GM12872 (cell line): Measurements from ENCODE around the gene ZNF521.

Experiments
- TF ChIP-seq, protein P1 (sequence below): IDR thresholded peaks from 3 replicates; pipeline ENCODE4 v1.5.1; 2011; ENCODE audit warnings: low read depth, mild to moderate bottlenecking, low read length, moderate library complexity; ENCODE audit not compliant: insufficient read depth

Gene ZNF521

GRCh38 chr18:25089470-25089869 lies 262.5 kb downstream of the ZNF521 start:
- TF ChIP-seq, protein P1, sequence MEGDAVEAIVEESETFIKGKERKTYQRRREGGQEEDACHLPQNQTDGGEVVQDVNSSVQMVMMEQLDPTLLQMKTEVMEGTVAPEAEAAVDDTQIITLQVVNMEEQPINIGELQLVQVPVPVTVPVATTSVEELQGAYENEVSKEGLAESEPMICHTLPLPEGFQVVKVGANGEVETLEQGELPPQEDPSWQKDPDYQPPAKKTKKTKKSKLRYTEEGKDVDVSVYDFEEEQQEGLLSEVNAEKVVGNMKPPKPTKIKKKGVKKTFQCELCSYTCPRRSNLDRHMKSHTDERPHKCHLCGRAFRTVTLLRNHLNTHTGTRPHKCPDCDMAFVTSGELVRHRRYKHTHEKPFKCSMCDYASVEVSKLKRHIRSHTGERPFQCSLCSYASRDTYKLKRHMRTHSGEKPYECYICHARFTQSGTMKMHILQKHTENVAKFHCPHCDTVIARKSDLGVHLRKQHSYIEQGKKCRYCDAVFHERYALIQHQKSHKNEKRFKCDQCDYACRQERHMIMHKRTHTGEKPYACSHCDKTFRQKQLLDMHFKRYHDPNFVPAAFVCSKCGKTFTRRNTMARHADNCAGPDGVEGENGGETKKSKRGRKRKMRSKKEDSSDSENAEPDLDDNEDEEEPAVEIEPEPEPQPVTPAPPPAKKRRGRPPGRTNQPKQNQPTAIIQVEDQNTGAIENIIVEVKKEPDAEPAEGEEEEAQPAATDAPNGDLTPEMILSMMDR: no peak

- TF ChIP-seq, protein P1: no peak
These were observed 265.1 kb downstream of the ZNF521 start for GRCh38 chr18:25086876-25087275.

GRCh38 chr18:25081001-25081400 lies 271.0 kb downstream of the ZNF521 start:
- TF ChIP-seq, protein P1: no peak

- TF ChIP-seq, protein P1: no peak
These were observed 271.8 kb downstream of the ZNF521 start for GRCh38 chr18:25080211-25080610.

DNA sequence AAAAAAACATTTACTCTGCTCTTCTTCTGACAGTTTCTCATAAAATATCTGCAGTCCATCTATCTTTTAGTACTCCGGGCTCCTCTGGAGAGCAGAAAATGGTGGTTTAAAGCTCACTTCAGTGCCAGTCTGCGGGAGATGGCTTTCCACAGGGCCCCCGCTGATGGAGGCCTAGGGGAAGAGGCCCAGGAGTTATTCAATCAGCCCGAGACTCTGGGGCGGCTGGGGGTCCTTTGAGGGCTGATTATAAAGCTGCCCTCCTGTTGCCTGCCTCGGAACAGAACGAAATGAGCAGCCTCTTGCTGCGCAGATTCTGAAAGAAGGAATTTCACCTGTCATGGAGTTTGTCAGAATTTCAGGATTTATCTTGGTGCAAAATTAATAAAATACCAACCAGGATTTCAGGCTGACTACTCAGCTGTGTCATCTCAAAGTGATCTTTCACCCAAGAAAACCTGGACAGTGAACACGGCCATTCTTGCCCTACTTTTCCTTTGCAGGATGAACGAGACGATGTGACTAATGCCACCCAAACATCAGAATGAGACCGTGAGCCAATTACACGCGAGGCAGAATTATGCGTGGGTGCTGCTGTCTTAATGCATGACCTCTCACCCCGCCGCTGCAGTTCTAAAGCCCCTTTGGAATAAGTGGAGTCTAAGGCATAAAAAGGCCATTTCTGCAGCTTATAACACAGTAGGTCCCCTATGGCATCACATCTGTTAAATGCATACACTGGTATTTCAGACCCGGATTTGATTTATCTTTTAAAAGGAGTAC lies 273.8 kb downstream of the ZNF521 start:
- TF ChIP-seq, protein P1: no peak

- TF ChIP-seq, protein P1: no peak
These were observed 274.7 kb downstream of the ZNF521 start for GRCh38 chr18:25077038-25077943.

GRCh38 chr18:25075783-25076182 lies 276.2 kb downstream of the ZNF521 start:
- TF ChIP-seq, protein P1: no peak
